Kidney epithelial cell (primary cell): Measurements from ENCODE around the gene C19orf53. TPM values are rescaled to one million over a fixed set of nuclear protein-coding genes. Genes with fewer than 3 reads are reported as not detected.

Source experiments
- DNase-seq: peaks from one replicate; pipeline ENCODE4 v3.0.0-alpha.2; 2010; ENCODE audit warnings: low read depth
- H3K27me3 ChIP-seq: 2 replicates; pipeline ENCODE4 v1.6.0; 2011; ENCODE audit warnings: low read length; ENCODE audit not compliant: control insufficient read depth, insufficient read depth
- H3K36me3 ChIP-seq: 2 replicates; pipeline ENCODE4 v1.5.1; 2011; ENCODE audit warnings: low read length; ENCODE audit not compliant: control insufficient read depth, insufficient read depth
- H3K4me3 ChIP-seq: 2 replicates; pipeline ENCODE4 v1.5.1; 2011; ENCODE audit warnings: low read depth, mild to moderate bottlenecking, control low read depth, low read length
- CTCF ChIP-seq: IDR thresholded peaks from 2 replicates; pipeline ENCODE4 v1.5.1; 2011; ENCODE audit warnings: mild to moderate bottlenecking, moderate library complexity, low read length, control low read depth, inconsistent platforms; ENCODE audit not compliant: insufficient read depth, poor library complexity, severe bottlenecking
- total RNA-seq: library from RNA; depleted of rRNA; stranded (reverse); fragments of >200 nt; gene quantifications from 2 replicates; pipeline ENCODE4 v1.2.3, GENCODE V29; 2015

C19orf53 gene
- total RNA-seq, 1 donor from 2014 or later: 203 TPM

DNA sequence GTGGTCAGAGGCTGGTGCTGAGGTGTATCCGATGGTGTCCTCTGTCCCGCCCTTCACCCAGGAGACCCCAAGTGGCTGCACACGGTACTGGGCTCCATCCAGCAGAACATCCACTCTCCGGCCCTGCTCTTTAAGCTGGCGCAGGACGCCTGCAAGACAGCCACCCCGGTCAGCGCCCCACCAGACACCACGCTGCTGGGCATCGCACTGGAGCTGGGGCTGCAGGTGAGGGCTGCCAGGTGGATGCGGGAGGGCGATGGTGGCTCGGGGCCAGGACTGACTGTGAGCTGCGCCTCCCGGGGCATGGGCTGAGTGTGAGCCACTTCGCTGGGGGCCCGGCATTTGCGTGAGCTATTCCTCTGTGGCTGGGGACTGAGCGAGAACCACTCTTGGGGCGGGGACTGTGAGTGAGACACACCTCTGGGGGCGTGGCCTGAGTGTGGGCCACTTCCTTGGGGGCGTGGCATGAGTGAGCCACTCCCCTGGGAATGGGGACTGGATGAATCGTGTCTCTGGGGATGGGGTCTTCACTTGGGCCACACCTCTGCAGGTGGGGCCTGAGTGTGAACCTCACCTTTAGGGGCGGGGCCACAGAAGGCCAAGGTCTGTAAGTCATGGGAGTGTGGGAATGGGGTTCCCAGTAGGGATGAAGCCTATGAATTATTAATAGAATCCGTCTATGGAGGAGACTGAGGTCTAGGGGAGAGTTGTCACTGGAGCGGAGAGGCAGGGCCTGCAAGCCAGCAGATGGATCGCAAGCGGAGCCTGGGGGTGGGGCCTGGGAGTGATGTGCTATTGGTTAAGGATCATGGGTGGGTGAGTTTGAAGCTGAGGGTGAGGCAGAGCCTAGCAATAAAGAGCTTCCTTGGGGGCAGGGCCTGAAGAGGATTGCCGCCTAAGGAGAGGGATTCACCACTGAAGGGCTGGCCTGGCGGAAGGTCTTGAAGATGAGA, 51.5 kb downstream of the C19orf53 start:
- no peak for TF ChIP-seq CTCF
- Histone ChIP-seq H3K27me3 (no peaks in the 10 kb centered on the region), H3K4me3 (no peak overlapping the region), H3K36me3 (peaks cover 2% of the 10 kb centered on the region)
- no peak for DNase-seq

DNA sequence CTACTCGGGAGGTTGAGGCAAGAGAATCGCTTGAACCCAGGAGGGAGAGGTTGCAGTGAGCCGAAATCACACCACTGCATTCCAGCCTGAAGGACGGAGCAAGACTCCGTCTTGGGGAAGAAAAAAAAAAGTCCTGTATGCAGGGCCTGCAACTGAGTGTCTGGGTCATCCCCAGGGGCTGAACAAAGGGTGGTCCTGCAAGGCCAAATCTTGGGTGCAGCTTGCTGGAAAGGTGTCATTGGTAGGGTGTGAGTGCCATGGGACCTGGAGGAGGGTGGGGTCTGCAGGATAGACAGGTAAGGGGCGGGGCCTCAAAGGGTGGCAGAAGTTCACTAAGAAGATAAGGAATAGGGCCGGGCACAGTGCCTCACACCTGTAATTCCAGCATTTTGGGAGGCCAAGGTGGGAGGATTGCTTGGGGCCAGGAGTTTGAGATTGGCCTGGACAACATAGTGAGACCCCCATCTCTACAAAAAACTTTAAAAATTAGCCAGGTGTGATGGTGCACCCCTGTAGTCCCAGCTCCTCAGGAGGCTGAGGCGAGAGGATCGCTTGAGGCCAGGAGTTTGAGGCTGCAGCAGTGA, 52.5 kb downstream of the C19orf53 start:
- Histone ChIP-seq H3K27me3 (no peaks in the 10 kb centered on the region), H3K4me3 (no peak overlapping the region), H3K36me3 (peaks cover 2% of the 10 kb centered on the region)
- no peak for TF ChIP-seq CTCF
- no peak for DNase-seq

- no peak for TF ChIP-seq CTCF
Observed at GRCh38 chr19:13827656-13828055, 53.4 kb downstream of the C19orf53 start.

More at GRCh38 chr19:13827656-13828055, 53.4 kb downstream of the C19orf53 start:
- no peaks in the 10 kb centered on the region for H3K27me3 ChIP-seq
- no peak for DNase-seq
- H3K4me3 ChIP-seq: no peak overlapping the region
- H3K36me3 ChIP-seq: peaks cover 2% of the 10 kb centered on the region

Other genes starting within 250 kb of the C19orf53 start
- gene MRI1, start 9.9 kb upstream of the C19orf53 start, total RNA-seq: 25.9 and 32.6 TPM in 2 replicates
- gene ZSWIM4, start 21.0 kb downstream of the C19orf53 start, total RNA-seq: 25.7 and 25.9 TPM in 2 replicates
- gene NANOS3, start 102.7 kb downstream of the C19orf53 start, total RNA-seq: 0.68 TPM in 1 of 2 replicates, not detected in the other
- gene BRME1, start 131.7 kb downstream of the C19orf53 start, total RNA-seq: 1.7 and 2.5 TPM in 2 replicates
- gene CC2D1A, start 131.7 kb downstream of the C19orf53 start, total RNA-seq: 26.5 and 32.0 TPM in 2 replicates
- gene PODNL1, start 164.0 kb downstream of the C19orf53 start, total RNA-seq: not detected in 2 replicates
- gene DCAF15, start 178.1 kb downstream of the C19orf53 start, total RNA-seq: 23.7 and 37.2 TPM in 2 replicates
- gene RFX1, start 231.9 kb downstream of the C19orf53 start, total RNA-seq: 6.8 and 7.0 TPM in 2 replicates